Measurements from ENCODE around the gene RNASET2. TPM values are rescaled to one million over a fixed set of nuclear protein-coding genes. Genes with fewer than 3 reads are reported as not detected.

RNASET2 gene
- total and polyA plus RNA-seq, 2 donors (not counting 1 experiment from before 2014, with no cell fraction given), result 12.9 to 18.0 TPM

DNA sequence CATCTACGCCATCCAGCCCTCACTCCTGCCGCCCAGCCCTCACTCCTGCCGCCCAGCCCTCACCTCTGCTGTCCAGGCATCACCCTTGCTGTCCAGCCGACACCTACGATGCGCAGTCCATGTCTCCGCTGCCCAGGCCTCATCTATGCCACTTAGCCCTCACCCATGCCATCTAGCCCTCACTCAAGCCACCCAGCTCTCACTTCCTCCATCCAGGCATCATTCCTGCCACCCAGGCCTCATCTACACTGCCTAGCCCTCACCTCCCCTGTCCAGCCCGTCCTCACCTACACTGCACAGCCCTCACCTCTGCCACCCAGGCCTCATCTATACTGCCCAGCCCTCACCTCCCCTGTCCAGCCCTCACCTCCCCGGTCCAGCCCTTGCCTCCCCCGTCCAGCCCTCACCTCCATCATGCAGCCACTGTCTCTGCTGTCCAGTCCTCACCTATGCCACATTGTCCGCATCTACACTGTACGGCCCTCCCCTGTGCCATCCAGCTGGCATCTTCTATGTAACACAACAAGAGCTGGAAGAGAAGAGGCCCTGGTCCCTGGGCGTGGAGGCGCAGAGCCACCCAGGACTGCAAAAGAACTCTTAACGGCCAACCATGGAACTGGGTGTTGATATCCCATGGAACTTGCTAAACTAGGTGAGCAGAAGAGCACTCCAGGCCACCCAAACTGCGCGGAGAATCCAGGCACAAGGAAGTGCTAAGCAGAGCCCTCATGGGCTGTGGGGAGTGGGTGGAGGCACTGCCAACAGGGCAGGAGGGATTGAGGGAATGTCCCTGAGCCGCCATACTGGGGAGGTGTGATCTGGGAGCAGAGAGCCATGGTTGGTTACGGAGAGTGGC, 31.0 kb downstream of the RNASET2 start:
- DNase-seq (ENCODE audit: low read depth in 2 of 2), result no peak
- Histone ChIP-seq H4K20me1 (ENCODE audit: control insufficient read depth, extremely low read depth, insufficient read depth, low read length) (no peaks in the 10 kb centered on the region), H3K27me3 (ENCODE audit: control insufficient read depth, insufficient read depth, low read length) (no peaks in the 10 kb centered on the region), H3K9ac (ENCODE audit: insufficient read depth, low read length) (no peak overlapping the region), H3K9me3 (ENCODE audit: control insufficient read depth, insufficient read depth, low read depth, low read length) (no peaks in the 10 kb centered on the region), H2AFZ (ENCODE audit: low read length) (no peak overlapping the region), H3K4me2 (ENCODE audit: extremely low read depth, insufficient read depth, low read length) (no peak overlapping the region), H3K4me1 (ENCODE audit: control insufficient read depth, extremely low read depth, insufficient read depth, low read length) (no peaks in the 10 kb centered on the region), H3K27ac (ENCODE audit: insufficient read depth, low read length) (no peak overlapping the region), H3K79me2 (ENCODE audit: control insufficient read depth, insufficient read depth, low read length) (no peaks in the 10 kb centered on the region), H3K36me3 (ENCODE audit: control insufficient read depth, insufficient read depth, low read length) (no peaks in the 10 kb centered on the region), H3K4me3 (replicated peaks in 1 of 4; ENCODE audit: control extremely low read depth in 1 of 4, insufficient read depth in 1 of 4, low read depth in 3 of 4, low read length in 4 of 4) (no peak overlapping the region)
- TF ChIP-seq EZH2 (IDR thresholded peaks at IDR 0.05; ENCODE audit: low read length, missing control alignments) (no peak), CTCF (conservative IDR thresholded peaks at IDR 0.05 in 1 of 2, IDR thresholded peaks at IDR 0.05 in 1 of 2; ENCODE audit: low read depth in 1 of 2, low read length in 2 of 2) (no peak)

- Histone ChIP-seq H2AFZ (ENCODE audit: low read length) (no peak overlapping the region), H3K9ac (ENCODE audit: insufficient read depth, low read length) (no peak overlapping the region), H3K36me3 (ENCODE audit: control insufficient read depth, insufficient read depth, low read length) (no peaks in the 10 kb centered on the region), H3K27ac (ENCODE audit: insufficient read depth, low read length) (no peak overlapping the region), H3K79me2 (ENCODE audit: control insufficient read depth, insufficient read depth, low read length) (no peaks in the 10 kb centered on the region), H3K9me3 (ENCODE audit: control insufficient read depth, insufficient read depth, low read depth, low read length) (no peaks in the 10 kb centered on the region), H3K4me2 (ENCODE audit: extremely low read depth, insufficient read depth, low read length) (no peak overlapping the region), H3K4me1 (ENCODE audit: control insufficient read depth, extremely low read depth, insufficient read depth, low read length) (no peaks in the 10 kb centered on the region), H4K20me1 (ENCODE audit: control insufficient read depth, extremely low read depth, insufficient read depth, low read length) (no peaks in the 10 kb centered on the region), H3K27me3 (ENCODE audit: control insufficient read depth, insufficient read depth, low read length) (no peaks in the 10 kb centered on the region), H3K4me3 (replicated peaks in 1 of 4; ENCODE audit: control extremely low read depth in 1 of 4, insufficient read depth in 1 of 4, low read depth in 3 of 4, low read length in 4 of 4) (no peak overlapping the region)
- TF ChIP-seq EZH2 (IDR thresholded peaks at IDR 0.05; ENCODE audit: low read length, missing control alignments) (no peak), CTCF (conservative IDR thresholded peaks at IDR 0.05 in 1 of 2, IDR thresholded peaks at IDR 0.05 in 1 of 2; ENCODE audit: low read depth in 1 of 2, low read length in 2 of 2) (no peak)
- no peak for DNase-seq (ENCODE audit: low read depth in 2 of 2)
Measured at GRCh38 chr6:166924531-166924930, 31.8 kb downstream of the RNASET2 start.

DNA sequence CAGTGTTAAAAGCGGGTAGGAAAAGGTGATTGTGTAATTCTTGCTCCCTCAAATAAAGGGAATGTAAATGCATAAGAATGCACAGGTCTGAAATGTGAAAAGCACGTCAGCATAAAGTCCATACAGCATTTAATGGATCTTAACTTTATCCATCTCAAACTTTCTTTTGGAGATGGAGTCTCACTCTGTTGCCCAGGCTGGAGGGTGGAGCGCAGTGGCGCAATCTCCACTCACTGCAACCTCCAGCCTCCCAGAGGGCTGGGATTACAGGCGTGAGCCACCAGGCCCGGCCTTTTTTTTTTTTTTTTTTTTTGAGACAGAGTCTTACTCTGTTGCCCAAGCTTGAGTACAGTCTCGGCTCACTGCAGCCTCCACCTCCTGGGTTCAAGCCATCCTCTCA, 33.4 kb downstream of the RNASET2 start:
- Histone ChIP-seq H3K27ac (ENCODE audit: insufficient read depth, low read length) (no peak overlapping the region), H2AFZ (ENCODE audit: low read length) (no peak overlapping the region), H3K79me2 (ENCODE audit: control insufficient read depth, insufficient read depth, low read length) (no peaks in the 10 kb centered on the region), H4K20me1 (ENCODE audit: control insufficient read depth, extremely low read depth, insufficient read depth, low read length) (no peaks in the 10 kb centered on the region), H3K4me3 (replicated peaks in 1 of 4; ENCODE audit: control extremely low read depth in 1 of 4, insufficient read depth in 1 of 4, low read depth in 3 of 4, low read length in 4 of 4) (no peak overlapping the region), H3K9me3 (ENCODE audit: control insufficient read depth, insufficient read depth, low read depth, low read length) (no peaks in the 10 kb centered on the region), H3K9ac (ENCODE audit: insufficient read depth, low read length) (no peak overlapping the region), H3K36me3 (ENCODE audit: control insufficient read depth, insufficient read depth, low read length) (no peaks in the 10 kb centered on the region), H3K27me3 (ENCODE audit: control insufficient read depth, insufficient read depth, low read length) (no peaks in the 10 kb centered on the region), H3K4me1 (ENCODE audit: control insufficient read depth, extremely low read depth, insufficient read depth, low read length) (no peaks in the 10 kb centered on the region), H3K4me2 (ENCODE audit: extremely low read depth, insufficient read depth, low read length) (no peak overlapping the region)
- no peak for DNase-seq (ENCODE audit: low read depth in 2 of 2)
- no peak for TF ChIP-seq EZH2 (IDR thresholded peaks at IDR 0.05; ENCODE audit: low read length, missing control alignments)
- TF ChIP-seq CTCF (conservative IDR thresholded peaks at IDR 0.05 in 1 of 2, IDR thresholded peaks at IDR 0.05 in 1 of 2; ENCODE audit: low read depth in 1 of 2, low read length in 2 of 2), result no peak
